ENCODE measurements around the gene INO80.

Gene INO80

DNA sequence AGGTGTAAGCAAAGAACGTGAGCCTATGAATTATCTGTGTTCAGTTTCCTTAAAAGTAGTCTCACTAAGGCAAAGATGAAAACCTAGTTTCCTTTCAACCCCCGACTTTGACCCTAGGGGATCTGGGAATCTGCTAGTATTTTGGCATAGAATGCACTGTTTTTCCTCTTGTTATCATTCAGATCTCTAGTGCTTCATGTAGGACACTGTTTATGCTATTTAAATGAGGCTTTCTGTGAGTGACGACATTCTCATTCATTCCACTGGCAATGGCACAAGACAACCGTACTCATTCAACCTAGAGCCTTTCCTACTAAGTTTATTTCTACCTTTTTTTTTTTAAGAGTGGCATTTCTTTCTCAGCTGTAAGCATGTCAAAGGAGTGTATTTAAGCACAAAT lies 95.8 kb downstream of the INO80 start:
- no peak for TF ChIP-seq ZC3H10 (CRISPR knock-in tag; IDR thresholded peaks at IDR 0.05)
- TF ChIP-seq ZNF8 (CRISPR knock-in tag; IDR thresholded peaks at IDR 0.05): no peak
- no peak for TF ChIP-seq ZNF70 (CRISPR knock-in tag; IDR thresholded peaks at IDR 0.05)
- TF ChIP-seq ZFP30 (CRISPR knock-in tag; IDR thresholded peaks at IDR 0.05): no peak
- TF ChIP-seq ARNTL (CRISPR knock-in tag; IDR thresholded peaks at IDR 0.05; ENCODE audit: borderline replicate concordance, low read depth): no peak
- TF ChIP-seq ZFP3 (CRISPR knock-in tag; IDR thresholded peaks at IDR 0.05): no peak
- no peak for TF ChIP-seq ZNF565 (CRISPR knock-in tag; conservative IDR thresholded peaks at IDR 0.05; ENCODE audit: low read depth)
- TF ChIP-seq TCF4 (CRISPR knock-in tag; IDR thresholded peaks at IDR 0.05; ENCODE audit: borderline replicate concordance): no peak
- TF ChIP-seq GLIS3 (CRISPR knock-in tag; IDR thresholded peaks at IDR 0.05): no peak
- TF ChIP-seq ISL1 (CRISPR knock-in tag; IDR thresholded peaks at IDR 0.05): no peak
- TF ChIP-seq CSDC2 (CRISPR knock-in tag; IDR thresholded peaks at IDR 0.05): no peak
- TF ChIP-seq, protein P1, sequence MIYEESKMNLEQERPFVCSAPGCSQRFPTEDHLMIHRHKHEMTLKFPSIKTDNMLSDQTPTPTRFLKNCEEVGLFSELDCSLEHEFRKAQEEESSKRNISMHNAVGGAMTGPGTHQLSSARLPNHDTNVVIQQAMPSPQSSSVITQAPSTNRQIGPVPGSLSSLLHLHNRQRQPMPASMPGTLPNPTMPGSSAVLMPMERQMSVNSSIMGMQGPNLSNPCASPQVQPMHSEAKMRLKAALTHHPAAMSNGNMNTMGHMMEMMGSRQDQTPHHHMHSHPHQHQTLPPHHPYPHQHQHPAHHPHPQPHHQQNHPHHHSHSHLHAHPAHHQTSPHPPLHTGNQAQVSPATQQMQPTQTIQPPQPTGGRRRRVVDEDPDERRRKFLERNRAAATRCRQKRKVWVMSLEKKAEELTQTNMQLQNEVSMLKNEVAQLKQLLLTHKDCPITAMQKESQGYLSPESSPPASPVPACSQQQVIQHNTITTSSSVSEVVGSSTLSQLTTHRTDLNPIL (CRISPR knock-in tag; IDR thresholded peaks at IDR 0.05; ENCODE audit: low read depth): no peak
- no peak for TF ChIP-seq BACH2 (CRISPR knock-in tag; IDR thresholded peaks at IDR 0.05; ENCODE audit: borderline replicate concordance)
- ATAC-seq: no peak

DNA sequence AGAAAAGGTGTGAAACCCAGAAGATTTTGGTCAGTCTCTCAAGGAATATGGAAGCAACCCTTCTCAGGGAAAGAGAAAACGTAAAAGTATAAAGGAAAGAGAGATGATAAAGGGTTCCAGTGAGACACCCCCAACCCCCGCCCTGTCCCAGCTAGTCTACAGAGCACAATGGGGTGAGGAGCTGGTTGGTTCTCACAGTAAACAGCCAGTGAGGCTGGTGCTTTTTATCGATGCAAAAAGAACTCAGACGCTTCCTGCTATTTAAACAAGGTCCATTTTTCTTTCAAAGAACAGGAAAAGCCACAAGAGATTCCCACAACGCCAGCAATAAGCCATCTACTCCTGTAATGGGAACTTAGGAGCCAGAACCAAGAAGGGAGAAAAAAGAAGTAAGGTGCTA lies 96.9 kb downstream of the INO80 start:
- ATAC-seq: no peak

GRCh38 chr15:41018534-41018933 lies 97.5 kb downstream of the INO80 start:
- no peak for ATAC-seq
- TF ChIP-seq ZFP3 (CRISPR knock-in tag; IDR thresholded peaks at IDR 0.05) (no peak), ZFP30 (CRISPR knock-in tag; IDR thresholded peaks at IDR 0.05) (no peak), SNAI2 (CRISPR knock-in tag; IDR thresholded peaks at IDR 0.05) (no peak), PPARA (CRISPR knock-in tag; IDR thresholded peaks at IDR 0.05; ENCODE audit: borderline replicate concordance) (no peak), ZNF70 (CRISPR knock-in tag; IDR thresholded peaks at IDR 0.05) (no peak), RARB (CRISPR knock-in tag; IDR thresholded peaks at IDR 0.05) (no peak), ESRRG (CRISPR knock-in tag; IDR thresholded peaks at IDR 0.05) (no peak), CSRNP3 (CRISPR knock-in tag; IDR thresholded peaks at IDR 0.05) (no peak)
- TF ChIP-seq, protein P2, sequence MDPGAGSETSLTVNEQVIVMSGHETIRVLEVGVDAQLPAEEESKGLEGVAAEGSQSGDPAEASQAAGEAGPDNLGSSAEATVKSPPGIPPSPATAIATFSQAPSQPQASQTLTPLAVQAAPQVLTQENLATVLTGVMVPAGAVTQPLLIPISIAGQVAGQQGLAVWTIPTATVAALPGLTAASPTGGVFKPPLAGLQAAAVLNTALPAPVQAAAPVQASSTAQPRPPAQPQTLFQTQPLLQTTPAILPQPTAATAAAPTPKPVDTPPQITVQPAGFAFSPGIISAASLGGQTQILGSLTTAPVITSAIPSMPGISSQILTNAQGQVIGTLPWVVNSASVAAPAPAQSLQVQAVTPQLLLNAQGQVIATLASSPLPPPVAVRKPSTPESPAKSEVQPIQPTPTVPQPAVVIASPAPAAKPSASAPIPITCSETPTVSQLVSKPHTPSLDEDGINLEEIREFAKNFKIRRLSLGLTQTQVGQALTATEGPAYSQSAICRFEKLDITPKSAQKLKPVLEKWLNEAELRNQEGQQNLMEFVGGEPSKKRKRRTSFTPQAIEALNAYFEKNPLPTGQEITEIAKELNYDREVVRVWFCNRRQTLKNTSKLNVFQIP (CRISPR knock-in tag; IDR thresholded peaks at IDR 0.05; ENCODE audit: borderline replicate concordance, low read depth): no peak
- TF ChIP-seq, protein P3, sequence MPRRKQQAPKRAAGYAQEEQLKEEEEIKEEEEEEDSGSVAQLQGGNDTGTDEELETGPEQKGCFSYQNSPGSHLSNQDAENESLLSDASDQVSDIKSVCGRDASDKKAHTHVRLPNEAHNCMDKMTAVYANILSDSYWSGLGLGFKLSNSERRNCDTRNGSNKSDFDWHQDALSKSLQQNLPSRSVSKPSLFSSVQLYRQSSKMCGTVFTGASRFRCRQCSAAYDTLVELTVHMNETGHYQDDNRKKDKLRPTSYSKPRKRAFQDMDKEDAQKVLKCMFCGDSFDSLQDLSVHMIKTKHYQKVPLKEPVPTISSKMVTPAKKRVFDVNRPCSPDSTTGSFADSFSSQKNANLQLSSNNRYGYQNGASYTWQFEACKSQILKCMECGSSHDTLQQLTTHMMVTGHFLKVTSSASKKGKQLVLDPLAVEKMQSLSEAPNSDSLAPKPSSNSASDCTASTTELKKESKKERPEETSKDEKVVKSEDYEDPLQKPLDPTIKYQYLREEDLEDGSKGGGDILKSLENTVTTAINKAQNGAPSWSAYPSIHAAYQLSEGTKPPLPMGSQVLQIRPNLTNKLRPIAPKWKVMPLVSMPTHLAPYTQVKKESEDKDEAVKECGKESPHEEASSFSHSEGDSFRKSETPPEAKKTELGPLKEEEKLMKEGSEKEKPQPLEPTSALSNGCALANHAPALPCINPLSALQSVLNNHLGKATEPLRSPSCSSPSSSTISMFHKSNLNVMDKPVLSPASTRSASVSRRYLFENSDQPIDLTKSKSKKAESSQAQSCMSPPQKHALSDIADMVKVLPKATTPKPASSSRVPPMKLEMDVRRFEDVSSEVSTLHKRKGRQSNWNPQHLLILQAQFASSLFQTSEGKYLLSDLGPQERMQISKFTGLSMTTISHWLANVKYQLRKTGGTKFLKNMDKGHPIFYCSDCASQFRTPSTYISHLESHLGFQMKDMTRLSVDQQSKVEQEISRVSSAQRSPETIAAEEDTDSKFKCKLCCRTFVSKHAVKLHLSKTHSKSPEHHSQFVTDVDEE (CRISPR knock-in tag; IDR thresholded peaks at IDR 0.05): no peak
- TF ChIP-seq, protein P1 (CRISPR knock-in tag; IDR thresholded peaks at IDR 0.05; ENCODE audit: low read depth): no peak

More for the DNA sequence above, 96.9 kb downstream of the INO80 start:
- no peak for TF ChIP-seq PPARA (CRISPR knock-in tag; IDR thresholded peaks at IDR 0.05; ENCODE audit: borderline replicate concordance)
- TF ChIP-seq BACH2 (CRISPR knock-in tag; IDR thresholded peaks at IDR 0.05; ENCODE audit: borderline replicate concordance): no peak
